DND-41 (cell line): ENCODE measurements around the gene CACNA1D.

Source experiments
- EZH2 ChIP-seq: IDR thresholded peaks from 3 replicates; pipeline ENCODE4 v1.6.1; 2012; ENCODE audit warnings: borderline replicate concordance, low read depth, mild to moderate bottlenecking, moderate library complexity, low read length, inconsistent platforms; ENCODE audit not compliant: severe bottlenecking
- TF ChIP-seq, protein P1 (sequence below): IDR thresholded peaks from 2 replicates; pipeline ENCODE4 v1.5.1; 2012; ENCODE audit warnings: borderline replicate concordance, low read length, moderate library complexity, mild to moderate bottlenecking; ENCODE audit not compliant: poor library complexity, severe bottlenecking; ENCODE audit errors: extremely low read depth

DNA sequence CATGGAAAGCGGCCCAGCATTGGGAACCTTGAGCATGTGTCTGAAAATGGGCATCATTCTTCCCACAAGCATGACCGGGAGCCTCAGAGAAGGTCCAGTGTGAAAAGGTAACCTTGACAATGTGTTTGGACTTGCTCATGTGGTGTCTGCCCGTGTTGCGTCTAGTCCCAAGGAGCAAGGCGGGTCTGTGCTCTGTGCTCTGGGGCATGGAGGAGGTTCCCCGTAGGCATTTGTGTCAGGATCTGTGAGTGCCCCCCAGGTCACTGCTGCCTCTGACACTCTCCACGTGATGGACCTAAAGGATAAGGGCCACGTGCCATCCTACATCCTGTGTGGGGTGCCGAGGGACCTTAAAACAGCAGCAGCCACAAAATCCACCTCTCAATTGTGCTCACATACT is 306.9 kb downstream of the CACNA1D start:
- TF ChIP-seq, protein P1, sequence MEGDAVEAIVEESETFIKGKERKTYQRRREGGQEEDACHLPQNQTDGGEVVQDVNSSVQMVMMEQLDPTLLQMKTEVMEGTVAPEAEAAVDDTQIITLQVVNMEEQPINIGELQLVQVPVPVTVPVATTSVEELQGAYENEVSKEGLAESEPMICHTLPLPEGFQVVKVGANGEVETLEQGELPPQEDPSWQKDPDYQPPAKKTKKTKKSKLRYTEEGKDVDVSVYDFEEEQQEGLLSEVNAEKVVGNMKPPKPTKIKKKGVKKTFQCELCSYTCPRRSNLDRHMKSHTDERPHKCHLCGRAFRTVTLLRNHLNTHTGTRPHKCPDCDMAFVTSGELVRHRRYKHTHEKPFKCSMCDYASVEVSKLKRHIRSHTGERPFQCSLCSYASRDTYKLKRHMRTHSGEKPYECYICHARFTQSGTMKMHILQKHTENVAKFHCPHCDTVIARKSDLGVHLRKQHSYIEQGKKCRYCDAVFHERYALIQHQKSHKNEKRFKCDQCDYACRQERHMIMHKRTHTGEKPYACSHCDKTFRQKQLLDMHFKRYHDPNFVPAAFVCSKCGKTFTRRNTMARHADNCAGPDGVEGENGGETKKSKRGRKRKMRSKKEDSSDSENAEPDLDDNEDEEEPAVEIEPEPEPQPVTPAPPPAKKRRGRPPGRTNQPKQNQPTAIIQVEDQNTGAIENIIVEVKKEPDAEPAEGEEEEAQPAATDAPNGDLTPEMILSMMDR, result no peak
- TF ChIP-seq EZH2, result no peak
